DMS53 treated with DMSO at 0.1 percent for 48 hours (cell line): ENCODE data around the gene TYMP.
A peak's percentile ranks its signal among the peaks of the same experiment; 100 is the strongest.
"Not testable (repeated sequence)": the region's sequence is repeated elsewhere in the genome, so short reads cannot be mapped to it uniquely, and the experiment has no call there.

Experiments
- DNase-seq: peaks from one replicate; lab custom pipeline; 2025; ENCODE audit not compliant: unreplicated experiment; lab: John Stamatoyannopoulos, UW

The TYMP gene

DNA sequence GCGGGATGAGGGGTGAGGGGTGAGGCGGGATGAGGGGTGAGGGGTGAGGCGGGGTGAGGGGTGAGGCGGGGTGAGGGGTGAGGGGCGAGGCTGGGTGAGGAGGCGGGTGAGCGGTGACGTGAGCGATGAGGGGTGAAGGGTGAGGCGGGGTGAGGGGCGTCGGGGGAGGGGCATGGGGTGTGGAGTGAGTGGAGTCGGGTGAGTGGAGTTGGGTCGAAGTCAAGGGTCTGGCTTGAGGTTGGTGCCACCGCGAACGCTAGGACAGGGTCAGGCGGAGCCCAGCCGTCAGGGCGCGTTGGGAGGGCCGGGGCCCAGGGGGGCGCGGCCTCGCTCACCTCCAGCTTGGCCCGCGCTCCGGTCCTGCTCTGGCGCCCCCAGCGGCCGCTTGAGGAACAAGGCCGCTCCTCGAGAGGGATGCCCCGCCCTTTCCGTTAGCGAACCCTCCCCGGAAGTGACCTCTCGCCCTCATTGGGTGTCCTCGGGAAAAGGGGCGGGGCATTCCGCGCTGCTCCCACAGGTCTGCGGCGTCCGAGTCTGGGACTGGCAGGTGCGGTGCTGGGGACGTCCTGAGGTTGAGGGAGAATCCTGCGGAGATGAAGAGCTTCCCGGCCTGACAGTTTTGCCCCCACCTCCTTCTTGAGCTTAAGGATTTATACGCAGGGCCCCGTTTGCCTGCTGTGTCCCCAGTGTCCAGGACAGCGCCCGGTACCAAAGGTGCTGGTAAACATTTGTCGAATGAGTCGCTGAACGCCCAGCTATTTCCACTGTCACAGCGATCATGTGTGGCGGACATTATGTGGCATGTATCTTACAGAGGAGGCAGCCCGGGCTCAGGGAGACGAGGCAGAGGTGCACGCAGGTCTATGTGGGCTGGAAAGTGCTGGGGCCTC is 33.0 kb upstream of the TYMP start, which contains the start of gene SYCE3:
Gene SYCE3 (minus strand): TSS at position 397 of the 890 bp plus-strand sequence. CDS start 6,514 bp downstream, outside the sequence.
- peak; percentile 90 for DNase-seq

DNA sequence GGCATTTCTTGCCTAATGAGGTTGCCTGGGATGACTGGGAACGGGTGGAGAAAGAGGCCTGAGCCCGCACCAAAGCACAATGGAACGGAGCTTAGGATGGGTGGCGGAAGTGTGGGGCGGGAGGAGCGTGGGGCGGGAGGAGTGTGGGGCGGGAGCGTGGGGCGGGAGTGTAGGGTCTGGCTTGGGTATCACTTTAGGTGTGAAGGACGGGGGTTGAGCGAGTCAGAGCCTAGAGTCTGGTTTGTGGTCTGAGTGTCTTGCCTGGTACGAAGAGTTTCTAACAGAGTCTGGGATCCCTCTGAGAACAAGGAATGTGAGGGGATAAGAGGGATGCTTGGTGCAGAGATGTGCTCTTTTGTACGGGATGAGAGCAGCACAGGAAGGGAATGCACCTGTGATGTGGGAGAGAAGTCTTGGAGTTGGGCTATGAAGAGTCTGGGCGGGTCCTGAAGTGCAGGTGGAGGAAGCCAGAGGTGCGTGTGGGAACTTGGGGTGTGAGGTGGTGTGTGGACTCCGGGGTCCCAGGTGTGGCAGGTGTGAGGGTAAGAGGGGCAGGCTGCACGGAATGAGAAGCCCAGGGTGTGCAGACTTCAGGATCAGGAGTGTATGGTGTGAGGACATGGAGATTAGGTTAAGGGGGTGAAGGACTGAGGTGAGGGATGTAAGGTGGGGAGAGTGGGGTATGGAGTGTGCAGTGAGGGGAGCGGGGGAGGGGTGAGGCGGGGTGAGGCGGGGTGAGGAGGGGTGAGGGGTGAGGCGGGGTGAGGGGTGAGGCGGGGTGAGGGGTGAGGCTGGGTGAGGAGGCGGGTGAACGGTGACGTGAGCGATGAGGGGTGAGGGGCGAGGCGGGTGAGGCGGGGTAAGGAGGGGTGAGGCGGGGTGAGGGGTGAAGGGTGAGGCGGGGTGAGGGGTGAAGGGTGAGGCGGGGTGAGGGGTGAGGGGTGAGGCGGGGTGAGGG is 31.9 kb upstream of the TYMP start:
- DNase-seq = no peak

DNA sequence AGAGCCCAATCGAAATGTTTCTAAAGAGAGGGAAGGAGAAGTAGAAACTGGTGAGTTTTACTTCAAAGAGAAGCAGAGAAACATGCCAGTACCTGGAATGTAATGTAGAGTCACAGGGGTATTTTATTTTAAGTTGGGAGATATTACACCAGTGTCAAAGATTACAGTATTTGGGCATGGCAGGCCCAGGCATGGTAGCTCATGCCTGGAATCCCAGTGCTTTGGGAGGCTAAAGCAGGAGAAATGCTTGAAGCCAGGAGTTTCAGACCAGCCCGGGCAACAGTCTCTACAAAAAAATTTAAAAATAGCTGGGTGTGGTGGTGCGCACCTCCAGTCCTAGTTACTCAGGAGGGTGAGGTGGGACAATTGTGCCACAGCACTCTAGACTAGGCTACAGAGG is 30.2 kb upstream of the TYMP start:
- no peak for DNase-seq

DNA sequence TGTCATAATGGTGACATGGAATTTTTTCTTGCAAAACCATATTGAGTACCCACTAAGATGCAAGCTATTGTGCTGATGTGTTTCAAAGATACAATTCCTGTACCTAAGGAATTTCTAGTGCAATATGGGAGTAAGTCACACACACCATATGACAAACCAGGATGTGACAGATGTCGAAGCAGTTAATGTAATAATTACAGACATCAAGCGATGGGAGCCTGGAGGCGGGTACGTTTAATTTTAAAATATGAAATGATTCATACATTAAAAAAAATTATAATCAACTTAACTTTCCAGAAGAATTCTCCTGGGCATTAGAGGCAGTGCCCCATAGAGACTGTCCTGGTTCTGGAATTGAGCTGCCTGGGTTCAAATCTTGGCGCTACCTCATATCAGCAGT is 26.9 kb upstream of the TYMP start:
- DNase-seq = no peak

DNA sequence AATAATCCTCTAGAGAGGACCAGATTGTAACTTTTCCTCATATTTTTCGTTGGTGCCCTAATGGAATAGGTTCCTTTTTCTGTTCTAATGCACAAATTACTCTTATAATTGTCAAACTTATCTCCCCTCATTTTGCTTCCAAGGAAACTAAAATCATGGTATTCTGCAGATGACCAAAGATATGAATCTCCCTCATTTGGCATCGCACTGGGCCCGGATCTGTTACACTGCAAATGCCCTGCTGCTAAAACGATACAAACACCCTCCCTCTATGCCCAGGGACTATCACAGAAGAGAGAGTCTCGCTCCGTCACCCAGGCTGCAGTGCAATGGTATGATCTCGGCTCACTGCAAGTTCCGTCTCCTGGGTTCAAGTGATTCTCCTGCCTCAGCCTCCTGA is 23.5 kb upstream of the TYMP start:
- no peak for DNase-seq

DNA sequence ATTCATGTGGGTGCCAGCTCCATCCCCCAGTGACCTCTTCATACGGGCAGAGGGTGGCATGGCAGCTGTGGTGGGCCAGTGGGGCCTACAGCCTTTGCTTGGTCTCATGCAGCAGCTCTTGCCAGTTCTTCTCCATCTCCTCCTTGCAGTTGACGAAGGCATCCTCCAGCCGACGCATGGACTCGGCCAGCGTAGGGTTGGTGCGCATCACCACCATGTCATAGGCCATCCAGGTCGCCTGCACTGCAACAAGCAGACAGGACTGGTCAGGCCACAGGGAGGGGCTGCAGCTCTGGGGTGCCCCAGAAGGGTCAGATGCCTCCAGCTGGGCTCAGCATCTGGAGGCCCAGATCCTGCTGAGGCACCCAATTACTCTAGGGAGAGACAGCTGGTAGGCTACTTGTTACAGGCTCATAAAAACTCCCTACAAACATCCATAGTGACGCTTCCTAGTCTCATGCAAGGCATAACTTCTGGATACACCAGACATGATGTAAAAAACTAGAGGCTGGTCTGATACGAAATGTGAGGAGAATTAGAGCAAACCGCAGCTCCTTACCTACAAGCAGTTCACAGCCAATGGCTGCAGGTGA is 21.4 kb upstream of the TYMP start:
- no peak for DNase-seq

DNA sequence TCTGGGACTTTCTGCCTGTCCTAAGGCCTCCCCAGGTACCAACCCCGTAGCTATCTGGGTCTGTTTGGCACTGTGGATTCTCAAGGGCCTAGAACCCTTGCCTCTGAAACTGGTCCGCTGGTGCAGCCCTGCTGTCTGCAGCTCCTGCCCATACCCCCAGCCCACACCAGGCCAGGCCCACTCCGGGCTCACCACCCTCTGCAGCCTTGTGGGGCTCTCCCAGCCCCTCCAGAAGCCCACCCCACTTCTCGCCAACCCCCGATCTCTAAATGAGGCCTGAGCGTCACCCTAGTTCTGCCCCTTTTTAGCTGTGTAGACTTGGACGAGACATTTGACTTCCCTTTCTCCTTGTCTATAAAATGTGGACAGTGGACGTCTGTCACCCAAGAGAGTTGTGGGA is 20.6 kb upstream of the TYMP start:
- no peak for DNase-seq

DNA sequence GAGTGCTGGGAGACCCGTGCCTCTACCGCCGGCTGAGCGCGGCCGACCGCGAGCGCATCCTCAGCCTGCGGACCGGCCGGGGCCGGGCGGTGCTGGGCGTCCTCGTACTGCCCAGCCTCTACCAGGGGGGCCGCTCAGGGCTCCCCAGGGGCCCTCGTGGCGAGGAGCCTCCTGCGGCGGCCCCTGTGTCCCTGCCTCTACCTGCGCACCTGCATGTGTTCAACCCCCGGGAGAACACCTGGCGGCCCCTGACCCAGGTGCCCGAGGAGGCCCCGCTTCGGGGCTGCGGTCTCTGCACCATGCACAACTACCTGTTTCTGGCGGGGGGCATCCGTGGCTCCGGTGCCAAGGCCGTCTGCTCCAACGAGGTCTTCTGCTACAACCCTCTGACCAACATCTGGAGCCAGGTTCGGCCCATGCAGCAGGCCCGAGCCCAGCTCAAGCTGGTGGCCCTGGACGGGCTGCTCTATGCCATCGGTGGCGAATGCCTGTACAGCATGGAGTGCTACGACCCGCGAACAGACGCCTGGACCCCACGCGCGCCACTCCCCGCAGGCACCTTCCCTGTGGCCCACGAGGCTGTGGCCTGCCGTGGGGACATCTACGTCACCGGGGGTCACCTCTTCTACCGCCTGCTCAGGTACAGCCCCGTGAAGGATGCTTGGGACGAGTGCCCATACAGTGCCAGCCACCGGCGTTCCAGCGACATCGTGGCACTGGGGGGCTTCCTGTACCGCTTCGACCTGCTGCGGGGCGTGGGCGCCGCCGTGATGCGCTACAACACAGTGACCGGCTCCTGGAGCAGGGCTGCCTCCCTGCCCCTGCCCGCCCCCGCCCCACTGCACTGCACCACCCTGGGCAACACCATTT is 19.3 kb upstream of the TYMP start:
- DNase-seq = no peak

DNA sequence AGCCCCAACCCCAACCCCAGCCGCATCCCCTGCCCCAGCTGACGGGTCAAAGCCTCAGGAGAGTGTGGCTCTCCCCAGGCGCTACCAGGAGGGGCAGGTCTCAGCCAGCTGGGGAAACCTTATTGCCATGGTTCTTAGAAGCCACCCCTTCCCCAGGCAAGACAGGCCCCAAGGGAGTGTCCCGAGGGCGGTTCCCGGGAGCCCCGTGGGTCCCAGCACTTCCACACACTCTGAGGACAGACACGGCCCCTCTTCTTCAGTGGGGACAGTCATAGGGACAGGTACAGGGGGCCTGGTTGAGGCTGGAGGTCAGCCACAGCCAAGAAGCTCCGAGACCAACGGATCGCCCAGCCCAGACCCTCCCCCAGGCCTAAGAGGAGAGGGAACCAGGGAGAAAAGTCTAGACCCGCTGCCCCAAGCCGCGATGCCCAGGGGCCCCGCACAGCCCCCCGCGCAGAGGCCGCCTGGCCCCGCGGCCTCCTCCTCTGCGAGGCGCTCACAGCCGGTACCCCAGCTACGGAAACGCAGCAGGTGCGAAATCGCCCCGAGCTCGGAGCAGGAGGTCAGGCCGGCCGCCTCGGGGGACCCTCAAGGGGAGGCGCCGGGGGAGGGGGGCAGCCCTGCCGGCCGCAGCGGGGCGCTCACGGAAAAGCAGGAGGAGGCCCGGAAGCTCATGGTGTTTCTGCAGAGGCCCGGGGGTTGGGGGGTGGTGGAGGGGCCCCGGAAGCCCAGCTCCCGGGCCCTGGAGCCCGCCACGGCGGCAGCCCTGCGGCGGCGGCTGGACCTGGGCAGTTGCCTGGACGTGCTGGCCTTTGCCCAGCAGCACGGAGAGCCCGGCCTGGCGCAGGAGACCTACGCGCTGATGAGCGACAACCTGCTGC is 18.5 kb upstream of the TYMP start:
- DNase-seq = no peak

DNA sequence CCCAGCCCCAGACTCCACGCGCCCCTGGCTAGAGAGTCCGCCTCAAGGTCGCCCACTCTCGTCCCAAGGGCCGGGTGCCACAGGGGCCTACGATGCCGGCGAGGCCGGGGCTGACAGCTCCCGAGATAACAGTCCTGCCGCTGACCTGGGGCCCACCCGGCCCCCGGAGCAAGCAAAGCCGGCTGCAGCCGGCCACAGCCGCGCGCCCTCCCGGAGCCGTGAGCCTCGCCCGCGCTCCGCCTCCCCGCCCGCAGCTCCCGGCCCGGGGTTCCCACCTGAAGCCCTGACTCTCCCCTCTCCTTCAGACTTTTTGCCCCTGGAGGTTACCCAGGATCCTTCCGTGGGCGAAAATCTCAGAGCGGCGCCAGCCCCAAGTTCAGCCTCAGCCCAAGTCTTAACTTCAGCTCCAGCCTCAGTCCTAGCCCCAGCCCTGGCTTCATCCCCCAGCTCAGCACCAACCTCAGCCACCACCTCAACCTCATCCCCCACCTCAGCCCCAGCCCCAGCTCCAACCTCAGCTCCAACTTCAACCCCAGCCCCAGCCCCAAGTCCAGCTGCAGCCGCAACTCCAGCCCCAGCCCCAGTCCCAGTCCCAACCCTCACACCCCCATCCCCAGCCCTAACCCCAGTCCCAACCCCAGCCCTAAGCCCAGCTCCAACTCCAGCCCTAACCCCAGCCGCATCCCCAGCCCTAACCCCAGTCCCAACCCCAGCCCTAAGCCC is 17.6 kb upstream of the TYMP start:
- DNase-seq = no peak

DNA sequence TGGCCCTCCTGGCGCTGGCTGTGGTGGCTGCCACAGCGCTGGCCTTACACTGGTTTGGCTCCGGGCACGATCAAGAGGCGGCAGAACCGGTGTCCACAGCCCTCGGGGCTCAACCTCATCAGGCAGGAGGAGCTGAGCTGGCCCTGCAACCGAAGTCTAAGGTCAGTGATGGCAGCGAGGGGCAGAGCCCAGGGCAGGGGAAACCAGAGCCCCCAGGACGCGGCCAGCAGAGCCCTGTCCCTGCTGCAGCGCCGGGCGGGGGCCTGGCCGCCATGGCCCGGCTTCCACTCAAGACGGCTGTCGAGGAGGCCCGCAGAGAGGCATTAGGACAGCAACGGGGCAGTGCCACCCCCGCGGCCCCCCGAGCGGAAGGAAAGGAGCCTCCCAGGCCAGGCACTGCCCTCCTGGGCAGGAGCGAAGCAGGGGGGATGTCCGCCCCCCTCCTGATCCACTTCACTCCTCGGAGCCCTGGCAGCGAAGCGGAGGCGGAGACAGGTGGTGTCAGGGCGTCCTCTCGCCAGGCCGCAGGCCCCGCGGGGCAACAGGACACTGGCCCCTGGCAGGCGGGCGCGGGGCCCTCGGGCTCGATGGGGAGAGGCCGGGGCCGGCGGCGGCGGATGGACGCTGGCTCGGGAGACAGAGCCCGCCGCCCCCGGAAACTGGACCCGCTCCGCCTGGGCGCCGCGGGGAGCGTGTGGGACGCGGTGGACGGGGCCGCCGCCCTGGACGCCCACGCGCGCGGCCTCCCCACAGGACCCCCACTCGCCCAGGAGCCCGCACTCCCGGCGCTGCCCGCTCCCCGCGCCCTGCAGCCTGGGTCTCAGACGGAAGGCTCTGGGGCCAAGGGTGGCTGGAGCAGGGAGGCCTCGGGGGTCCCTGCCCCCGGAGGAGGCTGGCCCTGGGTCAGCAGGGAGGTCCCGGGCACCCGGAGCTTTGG is 16.8 kb upstream of the TYMP start:
- DNase-seq = no peak

DNA sequence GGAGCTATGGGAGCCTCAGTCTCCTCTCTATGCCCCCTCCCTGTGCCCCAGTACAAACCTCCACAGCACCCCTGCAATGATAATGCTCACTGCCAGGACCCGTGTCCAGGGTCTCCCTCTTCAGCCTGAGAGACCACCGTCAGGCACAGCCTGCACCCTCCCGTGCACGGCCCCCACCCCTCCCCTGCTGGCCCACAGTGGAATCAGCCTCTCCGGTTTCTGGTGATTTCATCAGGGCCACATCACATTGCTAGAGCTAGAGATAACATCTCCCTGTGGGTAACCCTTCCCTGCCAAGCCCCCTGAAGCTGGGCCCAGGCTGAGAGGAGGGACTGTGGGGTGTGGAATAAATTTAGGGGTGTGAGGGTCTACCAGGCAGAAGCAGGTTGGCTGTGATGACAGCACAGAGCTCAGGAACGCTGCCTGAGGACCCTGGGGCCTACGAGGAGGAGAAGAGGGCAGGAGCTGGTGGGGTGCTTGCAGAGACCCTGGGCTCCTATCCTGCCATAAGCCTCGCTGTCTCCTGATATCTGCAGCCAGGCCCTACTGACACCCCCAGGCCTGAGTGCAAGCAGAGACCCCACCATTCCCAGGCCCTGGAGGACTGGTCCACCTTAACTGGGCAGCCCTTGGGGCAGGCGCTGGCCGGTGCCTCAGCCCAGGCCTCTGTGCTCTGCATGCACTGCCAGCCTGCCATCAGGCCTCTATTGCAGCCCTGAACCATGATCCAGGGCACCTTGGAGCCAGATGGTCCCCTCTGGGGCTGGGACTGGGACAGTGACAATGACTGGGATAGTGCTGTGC is 15.9 kb upstream of the TYMP start, which contains the start of gene KLHDC7B:
Gene KLHDC7B (plus strand): TSS at position 378 of the 804 bp plus-strand sequence. CDS start 345 bp downstream, at position 723.
- no peak for DNase-seq

DNA sequence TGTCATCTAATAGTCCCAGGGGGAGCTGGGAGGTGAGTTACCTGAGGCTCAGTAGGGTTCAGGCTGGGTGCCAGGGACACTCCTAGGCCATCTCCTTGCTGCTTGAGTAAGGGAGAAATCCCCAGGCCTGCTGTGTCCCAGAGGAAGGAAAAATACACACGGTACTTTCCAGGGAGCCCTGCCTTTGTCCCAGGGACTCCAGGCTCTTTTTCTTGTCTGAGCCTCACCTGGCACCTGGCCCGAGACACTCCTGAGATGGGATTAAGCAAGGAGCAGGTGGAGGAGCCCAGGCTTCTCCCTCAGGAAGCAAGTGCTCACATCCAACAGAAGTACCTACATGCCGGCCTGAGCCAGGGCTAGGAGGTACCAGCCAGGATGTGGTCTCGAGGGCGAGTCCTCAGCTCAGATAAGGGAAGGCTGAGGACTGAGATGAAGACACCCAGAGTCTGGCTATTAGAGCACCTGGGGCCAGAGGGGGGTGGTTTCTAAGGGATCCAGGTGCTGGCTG is 15.0 kb upstream of the TYMP start:
- peak; percentile 18 for DNase-seq

DNA sequence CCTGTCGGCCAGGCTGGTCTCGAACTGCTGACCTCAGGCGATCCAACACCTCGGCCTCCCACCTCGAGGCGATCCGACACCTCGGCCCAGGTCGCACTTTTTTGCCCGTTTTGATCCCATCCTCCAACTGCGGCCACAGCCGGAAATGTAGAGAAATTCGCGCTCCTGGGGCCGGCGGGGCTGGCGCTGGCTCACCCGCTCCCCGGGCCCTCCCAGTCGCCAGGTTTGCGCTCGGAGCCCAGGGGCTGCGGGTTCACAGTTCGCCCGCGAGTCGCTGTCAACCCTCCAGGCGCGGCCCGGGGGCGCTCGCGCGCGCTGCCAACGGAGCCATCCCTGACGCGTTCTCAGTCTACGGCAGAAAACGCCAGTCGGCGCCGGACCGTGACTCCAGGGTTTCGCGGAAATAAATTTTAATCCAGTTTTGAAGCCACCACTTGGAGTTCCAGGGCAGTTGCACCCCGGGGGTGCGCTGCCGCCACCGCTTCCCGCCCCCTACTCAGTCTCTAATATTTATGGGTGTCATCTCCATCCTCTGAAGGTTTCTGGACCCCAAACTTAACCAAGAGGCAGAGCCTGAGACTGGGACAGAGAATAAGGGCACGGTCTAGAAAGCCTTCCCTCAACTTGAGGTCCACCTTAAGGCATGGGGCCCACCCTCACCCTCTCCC is 14.4 kb upstream of the TYMP start:
- peak; percentile 56 for DNase-seq

DNA sequence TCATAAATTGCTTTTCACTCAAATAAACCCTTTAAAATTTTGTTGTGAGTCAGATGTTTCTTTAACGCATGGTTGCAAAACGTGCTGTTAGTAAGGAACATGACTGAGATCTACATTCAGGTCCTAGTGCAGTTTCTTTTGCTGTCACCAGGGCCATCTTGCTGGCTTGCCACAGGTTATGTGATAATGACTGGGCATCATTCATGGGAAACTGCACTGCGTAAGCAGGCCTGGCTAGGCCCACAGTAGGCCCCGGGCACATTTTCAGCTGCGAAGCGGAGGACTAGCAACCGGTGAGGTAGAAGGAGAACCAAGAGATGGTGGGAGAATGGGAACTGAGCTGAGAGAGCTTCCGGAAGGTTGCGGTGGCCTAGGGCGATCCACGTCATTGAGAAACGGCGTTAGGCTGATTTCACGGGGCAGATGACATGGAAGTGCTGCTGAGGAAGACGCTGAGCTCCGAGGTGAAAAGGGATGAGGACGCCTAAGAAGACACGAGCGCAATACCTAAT is 12.7 kb upstream of the TYMP start:
- DNase-seq = no peak

DNA sequence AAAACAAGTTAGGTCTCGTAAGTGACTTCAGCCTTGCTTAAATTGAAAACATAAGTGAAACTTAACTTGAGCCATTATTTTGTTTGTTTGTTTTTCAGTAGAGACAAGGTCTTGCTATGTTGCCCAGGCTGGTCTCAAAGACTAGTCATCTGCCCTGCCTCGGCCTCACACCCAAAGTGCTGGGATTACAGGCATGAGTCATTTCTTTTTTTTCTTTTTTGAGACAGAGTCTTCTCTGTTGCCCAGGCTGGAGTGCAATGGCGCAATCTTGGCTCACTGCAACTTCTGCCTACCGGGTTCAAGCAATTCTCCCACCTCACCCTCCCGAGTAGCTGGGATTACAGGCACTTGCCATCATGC is 11.8 kb upstream of the TYMP start:
- not testable (repeated sequence) for DNase-seq
